ENCODE measurements around the gene SLC39A11. TPM values are rescaled to one million over a fixed set of nuclear protein-coding genes. Genes with fewer than 3 reads are reported as not detected.

The SLC39A11 gene
- total RNA-seq, 1 donor from 2014 or later = 26.0 TPM

GRCh38 chr17:72850410-72851118 is 241.9 kb downstream of the SLC39A11 start:
- Mint-ChIP-seq H3K27ac (no peak overlapping the region), H3K9me3 (no peaks in the 10 kb centered on the region), H3K36me3 (no peaks in the 10 kb centered on the region), H3K4me1 (peaks cover 5% of the 10 kb centered on the region), H3K4me3 (no peak overlapping the region), H3K27me3 (ENCODE audit: low read depth) (no peaks in the 10 kb centered on the region)
- DNase-seq (ENCODE audit: low spot score in 2 of 2, unreplicated experiment in 2 of 2) = no peak
- TF ChIP-seq CTCF (IDR thresholded peaks at IDR 0.05; ENCODE audit: unreplicated experiment) = no peak

- H3K27me3 Mint-ChIP-seq (ENCODE audit: low read depth) = no peaks in the 10 kb centered on the region
- H3K4me1 Mint-ChIP-seq = no peaks in the 10 kb centered on the region
- no peaks in the 10 kb centered on the region for H3K9me3 Mint-ChIP-seq
- no peak for DNase-seq (ENCODE audit: low spot score in 2 of 2, unreplicated experiment in 2 of 2)
- no peaks in the 10 kb centered on the region for H3K36me3 Mint-ChIP-seq
- H3K27ac Mint-ChIP-seq = no peak overlapping the region
- no peak for TF ChIP-seq CTCF (IDR thresholded peaks at IDR 0.05; ENCODE audit: unreplicated experiment)
- H3K4me3 Mint-ChIP-seq = no peak overlapping the region
Measured at GRCh38 chr17:72846399-72846798, 246.1 kb downstream of the SLC39A11 start.

GRCh38 chr17:72843591-72843990 is 248.9 kb downstream of the SLC39A11 start:
- no peak overlapping the region for H3K27ac Mint-ChIP-seq
- no peak overlapping the region for H3K4me3 Mint-ChIP-seq
- peaks cover 8% of the 10 kb centered on the region for H3K9me3 Mint-ChIP-seq
- H3K4me1 Mint-ChIP-seq = no peaks in the 10 kb centered on the region
- H3K36me3 Mint-ChIP-seq = peaks cover 8% of the 10 kb centered on the region
- no peaks in the 10 kb centered on the region for H3K27me3 Mint-ChIP-seq (ENCODE audit: low read depth)
- TF ChIP-seq CTCF (IDR thresholded peaks at IDR 0.05; ENCODE audit: unreplicated experiment) = no peak
- no peak for DNase-seq (ENCODE audit: low spot score in 2 of 2, unreplicated experiment in 2 of 2)

- DNase-seq (ENCODE audit: low spot score in 2 of 2, unreplicated experiment in 2 of 2) = no peak
- Mint-ChIP-seq H3K4me3 (no peak overlapping the region), H3K9me3 (peaks cover 8% of the 10 kb centered on the region), H3K27me3 (ENCODE audit: low read depth) (no peaks in the 10 kb centered on the region), H3K27ac (no peak overlapping the region), H3K4me1 (no peaks in the 10 kb centered on the region), H3K36me3 (peaks cover 8% of the 10 kb centered on the region)
- TF ChIP-seq CTCF (IDR thresholded peaks at IDR 0.05; ENCODE audit: unreplicated experiment) = no peak
Measured at GRCh38 chr17:72840019-72840418, 252.5 kb downstream of the SLC39A11 start.

- no peak overlapping the region for H3K27ac Mint-ChIP-seq
- no peak for DNase-seq (ENCODE audit: low spot score in 2 of 2, unreplicated experiment in 2 of 2)
- peaks cover 8% of the 10 kb centered on the region for H3K36me3 Mint-ChIP-seq
- no peaks in the 10 kb centered on the region for H3K27me3 Mint-ChIP-seq (ENCODE audit: low read depth)
- peaks cover 8% of the 10 kb centered on the region for H3K9me3 Mint-ChIP-seq
- no peak for TF ChIP-seq CTCF (IDR thresholded peaks at IDR 0.05; ENCODE audit: unreplicated experiment)
- H3K4me3 Mint-ChIP-seq = no peak overlapping the region
- H3K4me1 Mint-ChIP-seq = no peaks in the 10 kb centered on the region
Measured at GRCh38 chr17:72839131-72839725, 253.3 kb downstream of the SLC39A11 start.
